HCT116 (cell line): Measurements from ENCODE around the gene CRTC3. TPM values are rescaled to one million over a fixed set of nuclear protein-coding genes. Genes with fewer than 3 reads are reported as not detected.

Experiments used
- ATAC-seq: fragments of 200-7000 bp; cut with Tn5 transposase; 2 replicates; pipeline ENCODE4 v1.9.1; 2020; ENCODE audit warnings: mild to moderate bottlenecking, moderate library complexity
- BruUV-seq: library from RNA; stranded (reverse); fragments of 400-500 nt; replicated peaks from 2 replicates; lab custom pipeline; 2021; lab: Mats Ljungman, UMichigan
- CTCF ChIA-PET: fragments of 300-600 bp; sonication (Branson Sonifier 250); formaldehyde crosslinking; loops from one replicate; lab custom pipeline; 2021; ENCODE audit warnings: antibody characterized with exemption; lab: Charles Lee
- POLR2A ChIA-PET: fragments of 300-600, 350-600 bp; sonication (Branson Sonifier 250); formaldehyde crosslinking; loops from one replicate; lab custom pipeline; 2021; ENCODE audit warnings: antibody characterized with exemption; lab: Charles Lee
- RAD21 ChIA-PET, 2 experiments: fragments of 300-600 bp; sonication (Branson Sonifier 250); formaldehyde crosslinking; loops; one replicate each; lab custom pipeline; 2023; ENCODE audit warnings: low total read pairs in 2 of 2; ENCODE audit not compliant: uncharacterized antibody in 2 of 2, unreplicated experiment in 2 of 2, low non-redundant PET in 1 of 2; lab: Charles Lee
- DNase-seq: peaks from one replicate; pipeline ENCODE4 v3.0.0-alpha.2; 2010; ENCODE audit warnings: low read depth, low spot score
- H2AFZ ChIP-seq: fragments of 200-600 bp; shearing (Covaris generic), sonication (generic); 2 replicates; pipeline ENCODE4 v1.6.1; 2017; ENCODE audit warnings: low read depth, mixed run types, mixed read lengths, antibody characterized with exemption, low read length; ENCODE audit not compliant: poor library complexity, severe bottlenecking
- H3K27ac ChIP-seq: 2 replicates; pipeline ENCODE4 v1.5.1; 2012; ENCODE audit warnings: low read depth, low read length
- H3K27me3 ChIP-seq: fragments of 200-600 bp; sonication (generic); 2 replicates; pipeline ENCODE4 v1.6.1; 2016; ENCODE audit warnings: mixed run types, low read length, mixed read lengths; ENCODE audit not compliant: insufficient read depth
- H3K36me3 ChIP-seq, 2 experiments: fragments of 200-500 bp in 1 of 2; fragments of 200-600 bp in 1 of 2; sonication (Bioruptor generic) in 1 of 2; sonication (generic) in 1 of 2; 2 replicates each; pipeline versions ENCODE4 v1.5.1 to v1.6.1; 2014 to 2016; ENCODE audit warnings: low read length in 2 of 2, inconsistent platforms in 1 of 2, mixed read lengths in 1 of 2, mixed run types in 1 of 2; ENCODE audit not compliant: insufficient read depth in 2 of 2, control insufficient read depth in 1 of 2
- H3K4me1 ChIP-seq, 2 experiments: fragments of 200-600 bp in 1 of 2; sonication (generic) in 1 of 2; 2 replicates each; pipeline versions ENCODE4 v1.5.1 to v1.6.1; 2012 to 2017; ENCODE audit warnings: low read length in 2 of 2, inconsistent platforms in 1 of 2, mild to moderate bottlenecking in 1 of 2, mixed read lengths in 1 of 2, mixed run types in 1 of 2, moderate library complexity in 1 of 2; ENCODE audit not compliant: insufficient read depth in 2 of 2, control insufficient read depth in 1 of 2
- H3K4me2 ChIP-seq: fragments of 200-600 bp; sonication (generic); 2 replicates; pipeline ENCODE4 v1.6.1; 2017; ENCODE audit warnings: mixed run types, low read length, mixed read lengths
- H3K4me3 ChIP-seq, 2 experiments: fragments of 200-600 bp in 1 of 2; sonication (generic) in 1 of 2; replicated peaks in 1 of 2; 2 replicates each; pipeline ENCODE4 v1.5.1; 2011 to 2016; ENCODE audit warnings: low read length in 2 of 2, control low read depth in 1 of 2, low read depth in 1 of 2, mild to moderate bottlenecking in 1 of 2, mixed read lengths in 1 of 2, mixed run types in 1 of 2
- H3K79me2 ChIP-seq: fragments of 200-600 bp; sonication (generic); 2 replicates; pipeline ENCODE4 v1.6.1; 2017; ENCODE audit warnings: mild to moderate bottlenecking, mixed run types, low read length, moderate library complexity, mixed read lengths; ENCODE audit not compliant: insufficient read depth
- H3K9ac ChIP-seq: fragments of 200-600 bp; sonication (generic); 2 replicates; pipeline ENCODE4 v1.6.1; 2016; ENCODE audit warnings: low read length, mixed read lengths
- H3K9me2 ChIP-seq: fragments of 200-600 bp; sonication (generic), shearing (Covaris generic); 2 replicates; pipeline ENCODE4 v1.6.1; 2017; ENCODE audit warnings: mixed run types, mild to moderate bottlenecking, moderate library complexity; ENCODE audit not compliant: insufficient read depth
- H3K9me3 ChIP-seq, 2 experiments: fragments of 200-500 bp in 1 of 2; fragments of 200-600 bp in 1 of 2; sonication (Bioruptor generic) in 1 of 2; sonication (generic) in 1 of 2; 2 replicates each; pipeline ENCODE4 v1.6.1; 2014 to 2017; ENCODE audit warnings: low read length in 2 of 2, mixed read lengths in 2 of 2, inconsistent platforms in 1 of 2, low read depth in 1 of 2, mild to moderate bottlenecking in 1 of 2, mixed run types in 1 of 2, moderate library complexity in 1 of 2; ENCODE audit not compliant: control insufficient read depth in 1 of 2, insufficient read depth in 1 of 2
- H4K20me1 ChIP-seq: fragments of 200-600 bp; sonication (generic), shearing (Covaris generic); 2 replicates; pipeline ENCODE4 v1.6.1; 2017; ENCODE audit warnings: mixed run types, mild to moderate bottlenecking, moderate library complexity; ENCODE audit not compliant: insufficient read depth
- ATF3 ChIP-seq: IDR thresholded peaks from 2 replicates; pipeline ENCODE4 v1.6.1; 2012
- CBX3 ChIP-seq: IDR thresholded peaks from 2 replicates; pipeline ENCODE4 v1.6.1; 2012; ENCODE audit warnings: low read depth
- CEBPB ChIP-seq: IDR thresholded peaks from 2 replicates; pipeline ENCODE4 v1.6.1; 2012; ENCODE audit warnings: low read depth
- CTCF ChIP-seq, 3 experiments: fragments of 200-600 bp in 1 of 3; sonication (generic) in 1 of 3; IDR thresholded peaks in 2 of 3; conservative IDR thresholded peaks in 1 of 3; 2 replicates each; pipeline ENCODE4 v1.5.1; 2012 to 2017; ENCODE audit warnings: low read depth in 2 of 3, low read length in 2 of 3, antibody characterized with exemption in 1 of 3, borderline replicate concordance in 1 of 3, control low read depth in 1 of 3, mild to moderate bottlenecking in 1 of 3, mixed read lengths in 1 of 3, mixed run types in 1 of 3, moderate library complexity in 1 of 3; ENCODE audit not compliant: insufficient read depth in 1 of 3
- EGR1 ChIP-seq: IDR thresholded peaks from 2 replicates; pipeline ENCODE4 v1.6.1; 2012; ENCODE audit warnings: low read depth
- EZH2phosphoT487 ChIP-seq: fragments of 200-600 bp; IDR thresholded peaks from 2 replicates; pipeline ENCODE4 v1.6.1; 2018; ENCODE audit warnings: antibody characterized with exemption, borderline replicate concordance
- FOSL1 ChIP-seq: IDR thresholded peaks from 2 replicates; pipeline ENCODE4 v1.6.1; 2012; ENCODE audit warnings: low read depth
- JUND ChIP-seq: IDR thresholded peaks from 2 replicates; pipeline ENCODE4 v1.6.1; 2012
- MAX ChIP-seq: IDR thresholded peaks from 2 replicates; pipeline ENCODE4 v1.6.1; 2012
- POLR2AphosphoS5 ChIP-seq: IDR thresholded peaks from 2 replicates; pipeline ENCODE4 v1.6.1; 2011; ENCODE audit warnings: mild to moderate bottlenecking, low read depth, low read length, moderate library complexity
- RAD21 ChIP-seq: IDR thresholded peaks from 2 replicates; pipeline ENCODE4 v1.6.1; 2012; ENCODE audit warnings: low read depth, mild to moderate bottlenecking
- REST ChIP-seq: IDR thresholded peaks from 2 replicates; pipeline ENCODE4 v1.6.1; 2012; ENCODE audit warnings: low read depth
- SIN3A ChIP-seq: IDR thresholded peaks from 2 replicates; pipeline ENCODE4 v1.6.1; 2012; ENCODE audit warnings: low read depth
- SP1 ChIP-seq: IDR thresholded peaks from 2 replicates; pipeline ENCODE4 v1.6.1; 2012; ENCODE audit warnings: low read depth
- TCF7L2 ChIP-seq: IDR thresholded peaks from 2 replicates; pipeline ENCODE4 v1.7.0; 2011; ENCODE audit warnings: borderline replicate concordance, inconsistent platforms; ENCODE audit not compliant: insufficient read depth, insufficient read length; ENCODE audit errors: extremely low read depth
- YY1 ChIP-seq: IDR thresholded peaks from 2 replicates; pipeline ENCODE4 v1.6.1; 2011; ENCODE audit warnings: low read length, low read depth, moderate library complexity, mild to moderate bottlenecking; ENCODE audit not compliant: insufficient replicate concordance; ENCODE audit errors: extremely low read depth
- ZBTB33 ChIP-seq: IDR thresholded peaks from 2 replicates; pipeline ENCODE4 v1.6.1; 2011; ENCODE audit warnings: mild to moderate bottlenecking, low read length, moderate library complexity; ENCODE audit not compliant: insufficient replicate concordance; ENCODE audit errors: extremely low read depth
- ZFX ChIP-seq: fragments of 450-650 bp; IDR thresholded peaks from 2 replicates; pipeline ENCODE4 v1.6.1; 2017
- ZNF274 ChIP-seq: fragments of 200-500 bp; sonication (Bioruptor generic); IDR thresholded peaks from 2 replicates; pipeline ENCODE4 v1.6.1; 2014; ENCODE audit warnings: mild to moderate bottlenecking, low read depth, low read length, inconsistent platforms
- intact Hi-C: fragments of 100-400 bp; cut with micrococcal nuclease; formaldehyde crosslinking; loops from 2 replicates; pipeline ENCODE4 v1.10.0; 2022
- total RNA-seq: library from RNA; stranded (reverse); gene quantifications from one replicate; pipeline ENCODE4 v1.2.1, GENCODE V29; 2021; ENCODE audit not compliant: unreplicated experiment

CRTC3 gene
- total RNA-seq, 1 experiment from 2014 or later: 20.7 TPM

GRCh38 chr15:90500171-90500570 lies 29.6 kb upstream of the CRTC3 start:
- no peaks in the 10 kb centered on the region for H3K4me1 ChIP-seq
- no peaks in the 10 kb centered on the region for H3K27me3 ChIP-seq
- ATAC-seq (no peak), DNase-seq (no peak)
- no peak for TF ChIP-seq CTCF (IDR thresholded peaks at IDR 0.05 in 2 of 3, conservative IDR thresholded peaks at IDR 0.05 in 1 of 3; ENCODE audit: borderline replicate concordance in 1 of 3, insufficient read depth in 1 of 3, low read depth in 2 of 3, low read length in 2 of 3)
- TF ChIP-seq RAD21: no peak
- no peak for TF ChIP-seq EZH2phosphoT487
- TF ChIP-seq SIN3A: no peak
- TF ChIP-seq YY1: no peak
- no peak for TF ChIP-seq JUND
- TF ChIP-seq EGR1: no peak
- TF ChIP-seq ZBTB33: no peak
- TF ChIP-seq POLR2AphosphoS5: no peak
- no peak for TF ChIP-seq REST
- TF ChIP-seq ZNF274: no peak
- TF ChIP-seq CEBPB: no peak
- no peak for TF ChIP-seq FOSL1
- no peak for TF ChIP-seq ZFX
- no peak for TF ChIP-seq TCF7L2
- no peak for TF ChIP-seq ATF3
- TF ChIP-seq CBX3: no peak
- no peak for TF ChIP-seq SP1
- TF ChIP-seq MAX: no peak
- CTCF ChIA-PET: no interaction called here
- no peak overlapping the region for H3K9ac ChIP-seq
- no peak overlapping the region for H3K4me3 ChIP-seq
- H3K4me2 ChIP-seq: no peak overlapping the region
- no peak overlapping the region for H2AFZ ChIP-seq
- intact Hi-C loops: no loop called here
- BruUV-seq: no TSS peak
- RAD21 ChIA-PET: no interaction called here
- H3K9me2 ChIP-seq: no peaks in the 10 kb centered on the region
- peaks cover 24 to 32% of the 10 kb centered on the region in 2 experiments; a peak in 3 of 4 replicates for H3K36me3 ChIP-seq
- POLR2A ChIA-PET: no interaction called here
- H3K9me3 ChIP-seq: no peaks in the 10 kb centered on the region
- no peaks in the 10 kb centered on the region for H4K20me1 ChIP-seq
- no peaks in the 10 kb centered on the region for H3K79me2 ChIP-seq
- no peak overlapping the region for H3K27ac ChIP-seq
